SKM-1 treated with dmso at 0.1 percent for 144 hours (cell line): ENCODE results near the gene SGK1.
A peak's percentile ranks its signal among the peaks of the same experiment; 100 is the strongest.

ENCODE experiments used
- DNase-seq: peaks from one replicate; lab custom pipeline; 2025; ENCODE audit not compliant: unreplicated experiment; lab: John Stamatoyannopoulos, UW

Gene SGK1

GRCh38 chr6:134134654-134135053 is 183.3 kb downstream of the SGK1 start:
- no peak for DNase-seq

GRCh38 chr6:134132494-134133141 is 185.3 kb downstream of the SGK1 start:
- no peak for DNase-seq

GRCh38 chr6:134131530-134132139 is 186.3 kb downstream of the SGK1 start:
- no peak for DNase-seq

GRCh38 chr6:134128146-134128545 is 189.8 kb downstream of the SGK1 start:
- no peak for DNase-seq

- peak; percentile 29 for DNase-seq
Observed at GRCh38 chr6:134123666-134124208, 194.2 kb downstream of the SGK1 start.

- DNase-seq, result no peak
Observed at GRCh38 chr6:134122775-134123174, 195.1 kb downstream of the SGK1 start.

- no peak for DNase-seq
Observed at GRCh38 chr6:134119486-134119885, 198.4 kb downstream of the SGK1 start.
